Measurements from ENCODE around the gene ITGAX.

DNA sequence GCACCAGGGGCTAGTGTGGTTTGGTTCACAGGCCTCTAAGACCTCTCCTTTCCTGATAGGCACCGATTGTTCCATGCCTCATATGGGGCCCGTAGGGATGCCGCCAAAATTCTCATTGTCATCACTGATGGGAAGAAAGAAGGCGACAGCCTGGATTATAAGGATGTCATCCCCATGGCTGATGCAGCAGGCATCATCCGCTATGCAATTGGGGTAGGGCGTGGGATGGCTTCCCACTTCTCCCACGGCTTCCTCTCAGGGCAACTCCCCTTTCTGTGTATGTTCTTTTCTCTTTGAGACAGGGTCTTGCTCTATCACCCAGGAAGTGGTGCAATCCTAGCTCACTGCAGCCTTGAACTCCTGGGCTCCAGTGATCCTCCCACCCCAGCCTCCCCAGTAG, 5.3 kb downstream of the ITGAX start:
- TF ChIP-seq, protein P1, sequence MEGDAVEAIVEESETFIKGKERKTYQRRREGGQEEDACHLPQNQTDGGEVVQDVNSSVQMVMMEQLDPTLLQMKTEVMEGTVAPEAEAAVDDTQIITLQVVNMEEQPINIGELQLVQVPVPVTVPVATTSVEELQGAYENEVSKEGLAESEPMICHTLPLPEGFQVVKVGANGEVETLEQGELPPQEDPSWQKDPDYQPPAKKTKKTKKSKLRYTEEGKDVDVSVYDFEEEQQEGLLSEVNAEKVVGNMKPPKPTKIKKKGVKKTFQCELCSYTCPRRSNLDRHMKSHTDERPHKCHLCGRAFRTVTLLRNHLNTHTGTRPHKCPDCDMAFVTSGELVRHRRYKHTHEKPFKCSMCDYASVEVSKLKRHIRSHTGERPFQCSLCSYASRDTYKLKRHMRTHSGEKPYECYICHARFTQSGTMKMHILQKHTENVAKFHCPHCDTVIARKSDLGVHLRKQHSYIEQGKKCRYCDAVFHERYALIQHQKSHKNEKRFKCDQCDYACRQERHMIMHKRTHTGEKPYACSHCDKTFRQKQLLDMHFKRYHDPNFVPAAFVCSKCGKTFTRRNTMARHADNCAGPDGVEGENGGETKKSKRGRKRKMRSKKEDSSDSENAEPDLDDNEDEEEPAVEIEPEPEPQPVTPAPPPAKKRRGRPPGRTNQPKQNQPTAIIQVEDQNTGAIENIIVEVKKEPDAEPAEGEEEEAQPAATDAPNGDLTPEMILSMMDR (IDR thresholded peaks at IDR 0.05), result no peak
- TF ChIP-seq POLR2A (IDR thresholded peaks at IDR 0.05), result no peak
